Muscle layer of duodenum (tissue), 2 donors: ENCODE measurements around the gene NSMF.

Experiments used
- H3K27ac ChIP-seq: one replicate; pipeline ENCODE4 v1.7.0; 2013; ENCODE audit warnings: mild to moderate bottlenecking, low read length
- H3K27me3 ChIP-seq: one replicate; pipeline ENCODE4 v1.7.0; 2013; ENCODE audit warnings: low read depth, mild to moderate bottlenecking, control low read depth, low read length
- H3K36me3 ChIP-seq, 2 donors: one replicate each; pipeline ENCODE4 v1.7.0; 2013; ENCODE audit warnings: low read length in 2 of 2, control low read depth in 1 of 2, mild to moderate bottlenecking in 1 of 2; ENCODE audit not compliant: insufficient read depth in 2 of 2, control insufficient read depth in 1 of 2
- H3K4me1 ChIP-seq, 2 donors: one replicate each; pipeline ENCODE4 v1.7.0; 2013; ENCODE audit warnings: low read length in 2 of 2, mild to moderate bottlenecking in 2 of 2, control low read depth in 1 of 2, moderate library complexity in 1 of 2; ENCODE audit not compliant: insufficient read depth in 2 of 2, control insufficient read depth in 1 of 2
- H3K4me3 ChIP-seq, 2 donors: one replicate each; pipeline ENCODE4 v1.7.0; 2013; ENCODE audit warnings: low read length in 2 of 2, low read depth in 1 of 2, mild to moderate bottlenecking in 1 of 2
- H3K9me3 ChIP-seq, 2 donors: one replicate each; pipeline ENCODE4 v1.7.0; 2013; ENCODE audit warnings: low read length in 2 of 2, control low read depth in 1 of 2, mild to moderate bottlenecking in 1 of 2; ENCODE audit not compliant: control insufficient read depth in 1 of 2
- donor health status: healthy.

The NSMF gene

DNA sequence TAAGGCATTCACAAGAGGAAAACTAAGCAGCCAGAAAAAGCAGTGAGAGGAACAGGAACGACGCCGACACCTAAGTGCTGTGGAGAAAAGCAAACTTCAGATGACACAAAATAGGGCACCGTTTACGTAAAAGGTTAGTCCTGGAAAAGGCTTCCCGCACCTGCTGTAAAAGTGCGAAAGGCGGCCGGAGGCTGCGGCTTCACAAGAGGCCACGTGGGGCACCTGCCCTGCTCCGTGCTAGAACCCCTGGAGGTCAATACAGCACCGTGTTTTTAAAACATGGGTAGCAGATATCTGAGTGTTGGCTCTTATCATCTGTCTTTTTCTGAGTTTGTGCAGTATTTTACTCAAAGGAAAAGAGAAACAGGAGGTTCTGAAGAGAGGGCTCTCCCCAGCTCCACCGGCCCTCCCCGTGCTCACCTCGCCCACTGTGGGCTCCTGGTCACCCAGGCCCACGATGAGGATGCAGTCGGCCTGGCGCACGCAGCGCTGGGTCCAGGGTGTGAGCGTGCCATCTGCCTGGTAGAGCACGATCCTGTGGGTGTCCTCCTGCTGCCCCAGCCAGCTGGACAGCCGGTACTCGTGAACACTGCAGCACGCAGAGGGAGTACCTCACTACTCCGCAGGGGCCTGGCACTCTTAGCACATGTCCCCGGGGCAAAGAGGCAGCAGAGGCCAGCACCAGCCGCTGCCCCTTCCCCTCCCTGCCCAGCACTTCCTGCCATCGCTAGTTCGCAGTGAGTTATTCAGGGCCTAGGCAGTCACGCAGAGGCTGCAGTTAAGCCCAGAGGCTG, 21.0 kb upstream of the NSMF start:
- Histone ChIP-seq H3K9me3 (peaks cover 4 to 6% of the 10 kb centered on the region in 2 donors), H3K27me3 (no peaks in the 10 kb centered on the region), H3K27ac (no peak overlapping the region), H3K4me3 (no peak overlapping the region), H3K4me1 (no peaks in the 10 kb centered on the region), H3K36me3 (peaks cover 0 to 3% of the 10 kb centered on the region in 2 donors)

DNA sequence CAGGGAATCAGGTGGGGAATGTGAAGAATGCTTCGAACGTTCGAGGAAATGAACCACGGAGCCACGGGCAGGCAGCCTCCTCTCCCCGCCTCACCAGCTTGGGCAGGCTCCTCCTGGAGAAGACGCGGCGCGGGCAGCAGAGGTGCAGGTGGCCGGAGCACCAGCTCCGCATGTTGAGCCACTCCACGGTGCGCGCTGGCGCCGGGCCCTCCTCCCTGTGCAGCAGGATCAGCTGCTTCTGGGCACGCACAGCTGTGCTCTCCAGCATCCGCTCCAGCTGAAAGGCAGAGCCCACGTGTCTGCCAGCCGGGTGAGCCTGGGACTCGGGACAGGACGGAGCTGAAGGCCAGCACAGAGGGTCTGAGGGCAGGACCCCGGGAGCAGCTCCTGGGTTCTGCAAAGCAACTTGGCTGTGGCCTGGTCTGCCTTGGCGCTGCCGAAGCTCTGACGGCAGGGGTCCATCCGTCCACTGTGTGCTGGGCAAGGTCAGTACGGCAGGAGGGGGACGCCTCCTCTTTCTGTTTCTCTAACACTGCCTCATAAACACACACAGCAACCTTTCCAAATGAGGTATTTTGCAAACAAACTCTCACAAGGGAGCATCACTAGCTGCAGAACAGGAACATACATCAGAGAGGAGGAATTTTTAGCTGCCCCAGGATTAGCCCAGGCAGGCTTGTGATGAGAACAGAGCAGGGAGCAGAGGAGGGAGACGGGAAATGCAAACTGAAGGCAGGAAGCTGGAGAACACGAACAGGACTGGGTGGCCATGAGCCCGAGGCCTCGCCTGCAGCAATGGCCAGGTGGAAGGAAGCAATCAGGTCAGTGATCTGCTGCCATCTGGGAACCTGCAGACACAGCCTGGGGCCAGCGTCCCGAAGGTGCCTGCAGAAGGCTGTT, 20.1 kb upstream of the NSMF start:
- Histone ChIP-seq H3K4me1 (no peaks in the 10 kb centered on the region), H3K9me3 (peaks cover 4 to 6% of the 10 kb centered on the region in 2 donors), H3K27ac (no peak overlapping the region), H3K27me3 (no peaks in the 10 kb centered on the region), H3K36me3 (peaks cover 0 to 3% of the 10 kb centered on the region in 2 donors), H3K4me3 (no peak overlapping the region)

DNA sequence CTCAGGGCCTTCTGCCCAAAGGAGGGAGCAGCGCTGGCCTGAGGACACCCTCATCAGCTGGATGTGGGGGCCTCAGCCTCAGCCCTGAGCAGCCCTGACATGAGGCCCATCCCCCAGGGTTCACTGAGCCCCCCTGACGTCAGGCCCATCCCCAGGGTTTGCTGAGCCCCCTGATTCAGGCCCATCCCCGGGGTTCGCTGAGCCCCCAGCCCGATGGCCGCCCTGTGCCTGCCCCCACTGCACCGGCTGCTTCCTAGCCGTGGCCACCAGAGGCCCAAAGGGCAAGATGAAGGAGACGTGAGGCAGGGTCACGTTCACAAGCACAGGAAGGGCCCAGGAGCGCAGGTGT, 19.5 kb upstream of the NSMF start:
- H3K27ac ChIP-seq = no peak overlapping the region

DNA sequence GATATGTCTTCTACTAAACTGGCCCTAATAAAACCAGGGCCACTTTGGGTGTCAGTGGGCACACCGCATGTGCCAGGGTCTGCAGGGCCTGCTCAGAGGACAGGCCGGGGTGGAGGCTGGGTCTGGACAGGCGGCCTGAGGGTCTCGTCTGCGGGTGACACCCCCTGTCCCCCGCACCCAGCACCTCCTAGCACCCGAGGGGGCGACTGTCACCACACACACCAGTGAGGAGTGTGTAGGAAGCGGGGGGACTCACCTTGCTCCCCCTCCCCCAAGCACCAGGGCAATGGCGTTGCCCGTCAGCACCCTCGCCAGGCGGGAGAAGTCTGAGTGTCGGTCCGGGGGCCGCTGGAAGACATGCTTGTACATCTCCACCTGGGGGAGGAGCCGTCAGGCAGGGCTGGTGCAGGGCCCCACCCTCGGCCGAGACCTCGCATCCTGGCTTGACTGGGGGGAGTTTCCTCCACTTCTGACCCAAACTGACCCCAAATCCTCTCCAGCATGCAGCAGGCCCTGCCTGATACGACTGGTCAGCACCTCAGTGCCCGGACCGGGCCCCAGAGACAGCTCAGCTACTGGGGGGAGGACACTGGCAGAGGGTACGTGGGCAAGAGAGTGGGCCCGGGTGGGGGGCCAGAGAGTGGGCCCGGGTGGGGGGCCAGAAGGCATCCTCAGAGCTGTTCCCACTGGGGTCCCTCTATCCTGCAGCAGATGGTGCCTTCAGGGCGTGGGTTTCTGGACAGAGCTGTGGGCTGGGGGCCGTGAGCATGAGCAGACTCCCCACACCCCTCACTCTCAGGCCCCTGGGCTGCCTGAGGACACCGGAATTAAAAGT, 18.9 kb upstream of the NSMF start:
- Histone ChIP-seq H3K27ac (no peak overlapping the region), H3K9me3 (peaks cover 4 to 6% of the 10 kb centered on the region in 2 donors), H3K4me1 (no peaks in the 10 kb centered on the region), H3K27me3 (no peaks in the 10 kb centered on the region), H3K4me3 (no peak overlapping the region), H3K36me3 (peaks cover 0 to 3% of the 10 kb centered on the region in 2 donors)

More for the DNA sequence above, 19.5 kb upstream of the NSMF start:
- Histone ChIP-seq H3K4me3 (no peak overlapping the region), H3K27me3 (no peaks in the 10 kb centered on the region), H3K9me3 (peaks cover 4 to 6% of the 10 kb centered on the region in 2 donors), H3K4me1 (no peaks in the 10 kb centered on the region), H3K36me3 (peaks cover 0 to 3% of the 10 kb centered on the region in 2 donors)

DNA sequence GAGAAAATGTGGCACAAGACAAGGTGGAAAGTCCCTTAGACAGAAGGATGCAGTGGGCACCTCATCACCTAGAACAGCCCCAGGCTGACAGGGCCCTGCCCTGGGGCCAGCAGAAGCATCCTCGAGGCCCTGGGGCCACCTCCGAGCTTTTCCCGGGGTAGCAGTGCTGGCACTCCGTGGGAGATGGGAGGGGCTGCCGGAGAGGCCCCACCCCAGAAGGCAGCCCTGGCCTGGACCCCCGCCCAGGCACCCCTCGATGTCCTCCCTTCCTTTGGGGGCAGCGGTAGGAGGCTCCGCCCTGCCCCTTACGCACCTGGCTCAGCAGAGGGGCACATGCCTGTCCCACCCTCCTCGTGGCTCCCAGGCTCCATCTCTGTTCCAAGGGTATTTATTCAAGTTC, 17.7 kb upstream of the NSMF start:
- H3K36me3 ChIP-seq = peaks cover 0 to 3% of the 10 kb centered on the region in 2 donors
- peaks cover 4 to 6% of the 10 kb centered on the region in 2 donors for H3K9me3 ChIP-seq
- no peak overlapping the region for H3K4me3 ChIP-seq
- no peaks in the 10 kb centered on the region for H3K4me1 ChIP-seq
- H3K27me3 ChIP-seq = no peaks in the 10 kb centered on the region
- H3K27ac ChIP-seq = no peak overlapping the region

DNA sequence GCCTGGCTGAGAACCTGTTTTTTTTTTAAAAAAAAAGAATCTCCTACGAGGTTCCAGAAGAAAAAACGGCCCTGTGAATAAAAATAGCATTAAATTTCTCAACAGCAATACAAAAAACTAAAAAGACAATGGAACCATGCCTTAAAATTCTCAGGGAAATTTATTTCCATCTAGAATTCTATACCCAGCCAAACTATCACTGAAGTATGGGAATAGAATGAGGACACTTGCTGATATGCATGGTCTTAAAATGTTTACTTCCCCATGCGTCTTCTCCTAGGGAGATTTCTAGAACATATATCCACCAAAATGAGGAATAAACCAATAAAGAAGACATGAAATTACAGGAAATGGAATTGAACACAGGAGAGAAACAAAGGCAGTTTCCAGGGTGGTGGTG, 16.5 kb upstream of the NSMF start:
- Histone ChIP-seq H3K27ac (no peak overlapping the region), H3K4me3 (no peak overlapping the region), H3K9me3 (peaks cover 4 to 6% of the 10 kb centered on the region in 2 donors), H3K4me1 (no peaks in the 10 kb centered on the region), H3K36me3 (peaks cover 0 to 3% of the 10 kb centered on the region in 2 donors), H3K27me3 (no peaks in the 10 kb centered on the region)

DNA sequence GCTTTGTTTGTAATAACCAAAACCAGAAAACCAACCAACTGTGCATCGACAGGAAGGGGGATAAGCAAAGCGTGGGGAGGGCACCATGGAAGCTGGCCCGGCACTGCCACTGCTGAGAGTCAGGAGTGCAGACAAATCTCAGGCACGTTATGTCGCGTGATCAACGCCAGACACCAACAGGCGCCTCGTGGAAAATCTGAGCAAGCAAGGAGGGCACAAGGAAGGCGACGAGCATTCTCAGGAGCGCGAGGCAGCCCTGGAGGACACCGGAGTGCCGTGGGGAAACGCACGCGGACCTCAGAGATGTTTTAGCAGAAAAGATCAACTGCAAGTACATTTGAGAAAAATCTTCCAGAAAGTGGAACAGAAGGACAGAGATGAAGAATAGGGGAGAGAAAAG, 15.1 kb upstream of the NSMF start:
- no peaks in the 10 kb centered on the region for H3K27me3 ChIP-seq
- no peaks in the 10 kb centered on the region for H3K4me1 ChIP-seq
- no peak overlapping the region for H3K27ac ChIP-seq
- no peak overlapping the region for H3K4me3 ChIP-seq
- H3K9me3 ChIP-seq = peaks cover 4 to 6% of the 10 kb centered on the region in 2 donors
- peaks cover 0 to 3% of the 10 kb centered on the region in 2 donors for H3K36me3 ChIP-seq

DNA sequence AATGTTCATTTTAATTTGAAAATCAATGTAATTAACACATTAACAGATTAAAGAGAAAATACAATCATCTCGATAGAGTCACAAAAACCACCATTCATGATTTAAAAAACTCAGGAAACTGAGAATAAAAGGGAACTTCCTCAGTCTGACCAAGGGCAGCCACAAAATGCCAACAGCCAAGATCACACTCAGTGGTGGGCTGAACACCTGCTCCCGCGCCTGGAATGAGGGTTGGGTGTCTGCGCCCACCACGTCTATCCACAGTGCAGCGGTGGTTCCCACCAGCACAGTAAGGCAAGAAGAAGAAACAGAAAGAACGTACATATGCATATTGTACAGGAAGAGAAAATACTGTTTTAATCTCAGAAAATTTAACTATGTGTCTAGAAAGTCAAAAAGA, 11.7 kb upstream of the NSMF start:
- no peak overlapping the region for H3K27ac ChIP-seq
- peaks cover 0 to under 1% of the 10 kb centered on the region in 2 donors for H3K36me3 ChIP-seq
- no peaks in the 10 kb centered on the region for H3K27me3 ChIP-seq
- H3K4me3 ChIP-seq = no peak overlapping the region
- peaks cover under 1 to 2% of the 10 kb centered on the region in 2 donors for H3K9me3 ChIP-seq
- no peaks in the 10 kb centered on the region for H3K4me1 ChIP-seq

DNA sequence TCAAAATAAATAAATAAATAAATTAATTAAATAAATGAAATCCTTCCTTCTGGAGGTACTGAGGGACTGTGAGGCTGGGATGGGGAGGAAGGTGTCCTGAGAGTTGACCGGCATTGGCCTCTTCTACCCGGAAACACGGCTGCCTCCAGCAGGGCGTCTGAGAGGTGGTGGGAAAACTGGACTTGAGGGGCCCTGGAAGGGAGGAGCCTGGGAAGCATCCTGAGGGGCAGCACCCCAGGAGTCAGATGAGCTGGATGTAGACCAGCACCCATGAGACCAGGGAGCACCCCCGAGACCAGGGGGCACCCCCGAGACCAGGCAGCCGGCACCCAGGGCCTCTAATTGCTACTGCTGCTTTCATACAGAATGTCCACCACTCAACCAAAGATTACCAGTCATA, 8.8 kb upstream of the NSMF start:
- H3K4me1 ChIP-seq = no peaks in the 10 kb centered on the region
- H3K4me3 ChIP-seq = no peak overlapping the region
- H3K27ac ChIP-seq = no peak overlapping the region
- H3K36me3 ChIP-seq = no peaks in the 10 kb centered on the region
- no peaks in the 10 kb centered on the region for H3K9me3 ChIP-seq
- no peaks in the 10 kb centered on the region for H3K27me3 ChIP-seq

DNA sequence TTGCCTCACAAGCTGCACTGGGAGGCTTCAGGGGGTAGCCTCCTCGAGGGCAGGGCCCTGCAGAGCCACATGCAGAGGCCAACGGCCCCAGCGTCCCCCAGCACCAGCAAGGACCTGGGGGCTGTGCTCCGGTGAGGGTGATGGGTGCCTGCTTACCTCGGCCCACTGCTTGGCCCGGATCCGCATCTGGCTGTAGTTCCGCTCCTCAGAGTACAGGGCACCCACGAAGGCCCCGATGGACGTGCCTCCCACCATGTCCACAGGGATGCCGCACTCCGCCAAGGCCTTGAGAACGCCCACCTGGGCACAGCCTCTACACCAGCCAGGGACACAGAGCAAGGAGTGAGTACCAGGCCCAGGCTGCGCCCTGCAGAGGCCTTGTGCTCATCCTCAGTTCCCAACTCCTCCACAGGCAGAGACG, 8.0 kb upstream of the NSMF start:
- no peak overlapping the region for H3K27ac ChIP-seq
- no peak overlapping the region for H3K4me3 ChIP-seq
- H3K27me3 ChIP-seq = no peaks in the 10 kb centered on the region
- H3K4me1 ChIP-seq = no peaks in the 10 kb centered on the region
- H3K36me3 ChIP-seq = no peaks in the 10 kb centered on the region
- no peaks in the 10 kb centered on the region for H3K9me3 ChIP-seq
